HK-2 (cell line): ENCODE data around the gene MTCL1.

Experiments used
- DNase-seq: peaks from one replicate; pipeline ENCODE4 v3.0.0-alpha.2; 2018; ENCODE audit not compliant: unreplicated experiment

The MTCL1 gene

GRCh38 chr18:8771930-8772329 lies 66.6 kb downstream of the MTCL1 start:
- no peak for DNase-seq

DNA sequence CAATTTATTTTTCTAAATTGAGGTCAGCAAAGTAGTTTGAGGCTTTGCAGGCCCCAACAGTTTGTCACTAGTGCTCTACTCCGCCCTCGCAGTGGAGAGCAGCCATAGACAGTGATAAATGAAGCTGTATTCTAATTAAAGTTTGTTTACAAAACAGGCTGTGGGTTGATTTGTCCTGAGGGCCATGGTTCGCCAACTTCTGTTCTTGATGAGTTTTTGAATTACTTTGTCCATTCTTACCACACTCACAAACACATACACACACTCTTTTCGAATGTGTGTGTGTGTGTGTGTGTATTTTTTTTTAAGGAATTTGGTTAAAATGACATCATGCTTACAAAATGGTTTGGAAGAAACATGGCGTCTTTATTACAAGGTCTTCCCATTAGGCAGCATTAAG lies 68.6 kb downstream of the MTCL1 start:
- DNase-seq: no peak

- no peak for DNase-seq
Measured at GRCh38 chr18:8776013-8776943, 70.9 kb downstream of the MTCL1 start.

GRCh38 chr18:8777846-8778245 lies 72.5 kb downstream of the MTCL1 start:
- DNase-seq: no peak

- DNase-seq: no peak
Measured at GRCh38 chr18:8778386-8778785, 73.0 kb downstream of the MTCL1 start.

DNA sequence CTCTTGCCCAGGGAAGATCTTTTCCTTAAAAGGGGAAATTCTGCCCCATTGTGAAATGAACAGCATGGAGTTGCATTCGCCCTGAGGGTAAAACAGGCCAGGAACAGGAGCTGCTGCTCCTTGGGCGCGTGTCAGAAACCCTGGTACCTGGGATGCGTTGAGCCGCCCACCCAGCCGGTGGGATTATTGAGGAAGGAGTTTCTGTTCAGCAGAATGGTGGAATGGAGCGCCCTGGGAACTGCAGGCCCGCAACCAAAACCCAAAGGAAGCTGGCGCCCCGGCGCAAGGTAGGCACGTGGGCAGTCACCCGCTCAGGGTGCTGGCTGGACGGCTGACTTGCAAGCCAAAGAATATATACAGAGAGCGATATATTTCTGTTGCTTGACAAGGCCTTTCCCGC lies 73.5 kb downstream of the MTCL1 start:
- DNase-seq: no peak

GRCh38 chr18:8779251-8779650 lies 73.9 kb downstream of the MTCL1 start:
- DNase-seq: no peak

DNA sequence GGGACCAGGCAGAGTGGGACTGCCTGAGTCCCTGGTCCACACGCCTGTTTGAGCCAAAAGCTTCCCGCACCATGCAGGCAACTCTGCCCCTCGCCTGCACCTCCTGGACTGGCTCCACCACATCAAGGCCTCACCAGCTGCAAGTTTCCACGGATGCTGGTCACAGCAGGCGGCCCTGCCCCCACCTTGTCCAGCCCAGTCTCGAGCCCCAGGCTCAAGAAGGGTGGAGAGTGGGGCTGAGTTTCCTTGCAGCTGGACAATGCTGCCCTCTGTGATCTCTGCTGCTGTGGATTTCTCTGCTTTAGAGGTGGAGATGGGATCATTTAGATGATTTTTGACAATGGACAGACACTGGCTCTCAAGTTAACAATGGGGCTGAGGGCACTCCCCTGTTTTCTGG lies 74.9 kb downstream of the MTCL1 start:
- DNase-seq: no peak

GRCh38 chr18:8781671-8782070 lies 76.3 kb downstream of the MTCL1 start:
- no peak for DNase-seq

DNA sequence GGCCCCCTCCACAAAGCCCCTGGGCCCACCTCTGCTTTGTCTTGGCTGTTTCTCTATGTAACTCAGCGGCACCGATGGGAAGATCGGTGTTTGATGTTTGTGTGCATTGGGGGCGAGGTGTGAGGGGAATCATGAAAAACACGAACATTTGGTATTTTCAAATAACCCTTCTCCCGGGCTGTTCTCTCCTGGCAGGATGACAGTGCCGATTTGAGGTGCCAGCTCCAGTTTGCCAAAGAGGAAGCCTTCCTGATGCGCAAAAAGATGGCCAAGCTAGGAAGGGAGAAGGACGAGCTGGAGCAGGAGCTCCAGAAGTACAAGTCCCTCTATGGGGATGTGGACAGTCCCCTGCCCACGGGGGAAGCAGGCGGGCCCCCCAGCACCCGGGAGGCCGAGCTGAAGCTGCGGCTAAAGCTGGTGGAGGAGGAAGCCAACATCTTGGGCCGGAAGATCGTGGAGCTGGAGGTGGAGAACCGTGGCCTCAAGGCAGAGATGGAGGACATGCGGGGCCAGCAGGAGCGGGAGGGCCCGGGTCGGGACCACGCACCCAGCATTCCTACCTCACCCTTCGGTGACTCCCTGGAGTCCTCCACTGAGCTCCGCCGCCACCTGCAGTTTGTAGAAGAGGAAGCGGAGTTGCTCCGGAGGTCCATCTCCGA lies 78.1 kb downstream of the MTCL1 start:
- DNase-seq: no peak

DNA sequence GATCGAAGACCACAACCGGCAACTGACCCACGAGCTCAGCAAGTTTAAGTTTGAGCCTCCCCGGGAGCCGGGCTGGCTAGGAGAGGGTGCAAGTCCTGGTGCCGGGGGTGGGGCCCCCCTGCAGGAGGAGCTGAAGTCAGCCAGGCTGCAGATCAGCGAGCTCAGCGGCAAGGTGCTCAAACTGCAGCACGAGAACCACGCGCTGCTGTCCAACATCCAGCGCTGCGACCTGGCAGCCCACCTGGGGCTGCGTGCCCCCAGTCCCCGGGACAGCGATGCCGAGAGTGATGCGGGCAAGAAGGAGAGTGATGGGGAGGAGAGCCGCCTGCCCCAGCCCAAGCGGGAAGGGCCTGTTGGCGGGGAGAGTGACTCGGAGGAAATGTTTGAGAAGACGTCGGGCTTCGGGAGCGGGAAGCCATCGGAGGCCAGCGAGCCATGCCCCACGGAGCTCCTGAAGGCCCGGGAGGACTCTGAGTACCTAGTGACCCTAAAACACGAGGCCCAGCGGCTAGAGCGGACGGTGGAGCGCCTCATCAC lies 78.7 kb downstream of the MTCL1 start:
- no peak for DNase-seq

DNA sequence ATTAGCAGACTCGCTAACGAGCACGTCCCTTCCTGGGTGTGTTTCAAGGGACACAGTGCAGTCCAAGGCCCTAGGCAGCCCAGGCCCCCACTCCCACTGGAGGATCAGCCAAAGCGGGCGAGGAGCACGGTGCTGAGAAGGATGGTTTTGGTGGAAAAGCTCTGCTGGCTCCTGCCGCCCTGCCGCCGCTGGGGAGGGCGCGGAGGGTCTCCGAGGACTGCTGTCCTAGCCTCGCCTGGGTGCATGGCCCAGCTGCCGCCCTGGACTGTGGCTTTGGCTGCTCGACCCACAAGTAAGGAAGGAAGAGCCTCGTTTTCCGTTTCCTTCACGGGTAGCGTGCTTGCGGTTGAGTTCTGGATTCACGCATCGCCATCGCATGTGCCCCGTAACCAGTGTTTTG lies 79.9 kb downstream of the MTCL1 start:
- no peak for DNase-seq

DNA sequence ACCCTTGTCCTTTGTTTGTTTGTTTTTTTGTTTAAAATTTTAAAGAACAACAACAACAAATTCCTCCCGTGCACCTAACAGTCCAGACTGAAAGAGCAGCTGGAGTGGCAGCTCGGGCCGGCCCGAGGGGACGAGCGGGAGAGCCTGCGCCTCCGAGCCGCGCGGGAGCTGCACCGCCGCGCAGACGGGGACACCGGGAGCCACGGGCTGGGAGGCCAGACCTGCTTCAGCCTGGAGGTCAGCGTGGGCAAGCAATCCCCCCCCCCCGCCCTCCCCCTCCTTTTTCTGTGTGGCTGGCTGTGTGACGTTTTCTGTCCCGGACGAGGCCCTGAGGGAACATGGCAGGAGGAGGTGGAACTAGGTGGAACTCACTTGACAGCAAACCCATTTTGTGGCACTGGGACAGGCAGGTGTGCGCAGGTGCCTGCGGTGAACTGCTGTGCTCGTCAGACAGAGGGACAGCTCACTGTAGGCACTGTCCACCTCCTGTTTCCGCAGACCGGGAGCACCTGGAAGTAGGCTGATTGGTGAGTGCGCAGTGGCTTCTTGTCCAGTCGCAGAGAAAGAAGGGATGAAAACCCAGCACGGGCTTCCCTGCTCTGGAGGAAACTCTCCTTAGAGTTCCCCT lies 80.6 kb downstream of the MTCL1 start:
- no peak for DNase-seq

DNA sequence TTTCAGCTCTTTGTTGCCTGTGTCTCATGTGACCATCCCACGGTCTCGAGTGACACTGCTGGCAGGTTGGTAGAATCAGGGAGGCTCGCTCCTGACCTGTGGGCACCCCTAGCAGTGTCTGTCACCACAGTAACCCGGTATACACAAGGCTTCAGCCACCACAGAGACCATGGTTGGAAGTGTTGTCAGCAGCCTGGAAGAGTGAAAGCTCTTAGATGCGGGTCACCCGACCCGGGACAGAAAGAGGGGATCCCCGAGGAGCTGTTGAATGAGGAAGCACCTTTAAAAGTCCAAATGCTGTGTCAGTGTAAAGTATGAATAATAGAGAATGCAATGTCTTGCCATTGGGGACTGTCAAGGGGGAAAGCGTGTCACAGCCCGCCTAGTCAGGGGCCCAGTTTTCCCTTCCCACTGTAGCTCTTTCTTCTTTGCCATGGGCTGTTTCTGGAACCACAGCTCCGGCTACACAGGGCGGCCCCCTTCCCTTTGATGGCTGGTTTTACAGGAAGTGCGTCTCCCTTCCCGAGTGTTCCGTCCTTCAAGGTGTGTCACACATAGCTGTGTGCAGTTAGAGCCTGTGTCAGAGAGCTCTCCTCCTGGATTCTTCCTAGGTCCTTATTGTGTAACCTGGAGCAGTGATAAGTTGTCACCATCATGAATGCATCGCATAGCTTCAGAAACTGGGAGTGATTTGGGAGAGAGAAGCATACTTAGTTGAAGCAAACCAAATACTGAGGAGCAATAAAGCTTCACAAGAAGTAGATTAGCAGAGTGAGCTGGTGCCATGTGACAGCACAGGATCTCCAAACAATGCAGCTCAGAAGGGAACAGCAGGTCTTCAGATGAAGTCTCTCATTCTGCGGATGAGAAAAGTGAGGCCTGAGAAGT lies 81.4 kb downstream of the MTCL1 start:
- DNase-seq: no peak

DNA sequence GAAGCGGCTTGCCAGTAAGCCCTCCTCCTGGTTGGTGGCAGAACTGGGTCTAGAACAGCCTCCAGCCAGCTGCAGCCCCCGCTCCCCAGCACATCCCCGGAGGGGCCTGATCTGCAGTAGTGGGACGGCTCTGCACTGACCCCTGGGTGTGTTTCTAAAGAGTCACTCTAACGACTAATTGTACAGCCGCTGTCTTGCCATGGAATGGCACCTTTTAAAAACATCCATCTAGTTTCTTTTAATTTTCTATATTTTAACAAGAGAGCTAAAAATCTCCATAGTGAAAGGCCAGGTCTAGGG lies 82.0 kb downstream of the MTCL1 start:
- no peak for DNase-seq

DNA sequence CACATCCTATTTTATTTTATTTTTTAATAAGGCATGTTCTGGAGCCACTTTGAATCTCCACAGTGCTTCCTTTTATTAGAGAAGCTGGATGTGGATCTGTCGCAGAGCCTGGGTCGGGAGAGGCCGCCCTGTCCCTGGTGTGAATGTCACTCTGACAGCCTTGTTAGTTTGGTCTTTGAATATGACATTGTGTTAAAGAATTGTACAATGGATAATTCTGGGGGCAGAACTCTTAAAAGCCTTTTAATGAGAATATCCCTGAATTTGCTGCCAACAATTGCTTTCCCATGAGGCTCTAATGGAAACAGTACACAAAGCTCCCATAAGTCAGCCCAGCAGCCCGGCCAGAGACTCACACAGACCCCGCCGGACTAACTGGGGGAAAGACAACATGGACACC lies 82.4 kb downstream of the MTCL1 start:
- DNase-seq: no peak

DNA sequence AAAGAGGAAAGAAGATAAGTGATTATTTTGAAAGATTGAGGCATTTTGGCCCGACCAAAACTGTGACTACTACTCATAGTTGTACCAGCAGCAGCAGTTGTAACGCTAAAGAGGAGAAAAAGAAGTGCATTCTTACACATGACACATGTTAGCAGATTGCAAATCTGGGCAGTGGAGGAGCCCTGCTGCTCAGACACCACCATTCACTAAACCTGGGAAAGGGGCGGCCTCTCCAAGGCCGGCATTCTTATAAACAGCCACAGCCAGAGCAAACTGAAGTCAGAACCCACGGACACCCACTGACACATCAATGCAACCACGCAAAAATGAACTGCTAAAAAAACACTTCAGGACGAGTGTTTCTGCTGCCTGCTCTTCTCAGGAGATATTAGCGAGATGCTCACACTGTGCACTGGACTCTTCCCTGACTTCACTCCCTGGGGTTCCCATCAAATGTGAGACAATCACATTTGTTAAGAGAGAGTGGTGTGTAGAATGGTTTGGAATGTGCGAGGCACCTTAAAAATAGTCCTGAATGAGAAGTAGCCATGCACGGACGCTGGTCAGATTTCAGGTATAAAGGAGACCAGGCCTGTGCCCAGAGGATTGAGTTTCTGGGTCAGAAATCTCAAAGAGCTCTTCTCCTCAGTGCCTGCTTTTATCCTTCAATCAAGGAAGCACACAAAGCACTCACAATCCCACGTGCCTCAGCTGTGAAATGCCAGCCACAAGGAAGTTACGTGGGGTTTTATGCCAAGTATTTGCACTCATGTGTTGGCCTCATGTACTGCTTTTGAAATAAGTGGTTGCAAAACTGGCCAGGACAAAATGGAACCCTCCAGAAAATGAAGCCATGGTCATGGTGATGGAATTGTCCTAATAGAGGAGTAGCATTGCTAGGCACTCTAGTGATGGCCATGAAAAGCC lies 83.4 kb downstream of the MTCL1 start:
- no peak for DNase-seq

GRCh38 chr18:8791171-8791651 lies 85.9 kb downstream of the MTCL1 start:
- no peak for DNase-seq

- DNase-seq: no peak
Measured at GRCh38 chr18:8792688-8793316, 87.4 kb downstream of the MTCL1 start.
